K562 (cell line): ENCODE results near the gene NR1H3. TPM values are rescaled to one million over a fixed set of nuclear protein-coding genes. Genes with fewer than 3 reads are reported as not detected.

Experiments
- BRD9 ChIP-seq: fragments of 450-650 bp; IDR thresholded peaks from 2 replicates; pipeline ENCODE4 v1.6.1; 2018; ENCODE audit warnings: low read depth; ENCODE audit not compliant: partially characterized antibody
- COPS2 ChIP-seq: fragments of 450-650 bp; conservative IDR thresholded peaks from 2 replicates; pipeline ENCODE4 v1.6.1; 2016; ENCODE audit warnings: mild to moderate bottlenecking, moderate library complexity
- FOXJ3 ChIP-seq: sonication (generic); formaldehyde crosslinking; IDR thresholded peaks from 2 replicates; pipeline ENCODE4 v1.4.0; 2020; ENCODE audit warnings: mild to moderate bottlenecking, missing genetic modification reagents
- GTF2F1 ChIP-seq: IDR thresholded peaks from 2 replicates; pipeline ENCODE4 v1.6.1; 2011; ENCODE audit warnings: low read depth, low read length, improper control_type of control experiment
- JUN ChIP-seq, 2 experiments: sonication (generic) in 1 of 2; formaldehyde crosslinking in 1 of 2; IDR thresholded peaks; 2 replicates each; pipeline versions ENCODE4 v1.6.1 to v1.8.0; 2012 to 2022; ENCODE audit warnings: borderline replicate concordance in 2 of 2, mild to moderate bottlenecking in 2 of 2, improper control_type of control experiment in 1 of 2, low read depth in 1 of 2, low read length in 1 of 2, missing genetic modification reagents in 1 of 2
- MED1 ChIP-seq: sonication (generic); formaldehyde crosslinking; IDR thresholded peaks from 2 replicates; pipeline ENCODE4 v1.8.1; 2023; ENCODE audit warnings: missing genetic modification reagents, borderline replicate concordance
- MYBL2 ChIP-seq, 2 experiments: fragments of 450-650 bp in 1 of 2; sonication (generic) in 1 of 2; formaldehyde crosslinking in 1 of 2; IDR thresholded peaks; 2 replicates each; pipeline versions ENCODE4 v1.6.1 to v1.8.1; 2017 to 2022; ENCODE audit warnings: borderline replicate concordance in 1 of 2, inconsistent platforms in 1 of 2, low read depth in 1 of 2, mild to moderate bottlenecking in 1 of 2, missing genetic modification reagents in 1 of 2, moderate library complexity in 1 of 2
- PHF20 ChIP-seq: fragments of 450-650 bp; IDR thresholded peaks from 2 replicates; pipeline ENCODE4 v1.6.1; 2018; ENCODE audit not compliant: partially characterized antibody
- SIRT6 ChIP-seq: IDR thresholded peaks from one replicate; pipeline ENCODE4 v1.6.1; 2012; ENCODE audit warnings: low read depth, mild to moderate bottlenecking, control low read depth, inconsistent platforms, low read length, moderate library complexity
- SLC30A9 ChIP-seq: fragments of 250-450 bp; sonication (Bioruptor Pico); IDR thresholded peaks from 2 replicates; pipeline ENCODE4 v1.8.0; 2022; ENCODE audit warnings: mild to moderate bottlenecking, moderate library complexity
- SREBF1 ChIP-seq: fragments of 150-350 bp; IDR thresholded peaks from 2 replicates; pipeline ENCODE4 v1.6.1; 2014; ENCODE audit warnings: antibody characterized with exemption, low read depth, low read length, borderline replicate concordance
- SRSF9 ChIP-seq: fragments of 200-400 bp; formaldehyde crosslinking; IDR thresholded peaks from 2 replicates; pipeline ENCODE4 v1.6.1; 2017; ENCODE audit warnings: low read depth, low read length, borderline replicate concordance
- ZC3H8 ChIP-seq: fragments of 450-650 bp; IDR thresholded peaks from 2 replicates; pipeline ENCODE4 v1.6.1; 2017
- ZNF589 ChIP-seq: fragments of 200-800 bp; sonication (Bioruptor generic); IDR thresholded peaks from 2 replicates; pipeline ENCODE4 v1.6.1; 2016; ENCODE audit warnings: low read depth, missing genetic modification characterization, missing compliant biosample characterization
- ZNF696 ChIP-seq: fragments of 250-450 bp; sonication (Bioruptor Pico); conservative IDR thresholded peaks from 2 replicates; pipeline ENCODE4 v1.4.0; 2020; ENCODE audit warnings: mild to moderate bottlenecking, moderate library complexity
- polyA plus RNA-seq, 8 experiments: library from polyadenylated mRNA; depleted of rRNA in 4 of 8; stranded (reverse) in 5 of 8; unstranded in 3 of 8; fragments of >200 nt; fragmentation: Nextera tagmentation in 2 of 8; fragmentation: Illumina TruSeq in 1 of 8; extraction: Ambion mirVana in 2 of 8; extraction: Trizol in 1 of 8; gene quantifications; 2 replicates each; pipeline versions ENCODE4 v1.2.1 to v1.2.3, GENCODE V29; 2011 to 2014; ENCODE audit warnings: inconsistent platforms in 1 of 8, missing spikeins in 1 of 8
- total RNA-seq, 7 experiments: library from RNA; depleted of rRNA in 6 of 7; stranded (reverse); fragments of >200 nt in 6 of 7; fragmentation: Illumina TruSeq in 2 of 7; extraction: Trizol in 2 of 7; gene quantifications; 2 replicates each; pipeline versions ENCODE4 v1.2.1 to v1.2.3, GENCODE V29; 2011 to 2021; ENCODE audit warnings: low replicate concordance in 1 of 7
- TF ChIP-seq, protein P1 (sequence below): fragments of 450-650 bp; formaldehyde crosslinking; IDR thresholded peaks from 2 replicates; pipeline ENCODE4 v1.4.0; 2020; ENCODE audit warnings: mild to moderate bottlenecking, moderate library complexity
- TF ChIP-seq, protein P2 (sequence below): fragments of 250-450 bp; sonication (Bioruptor Pico); IDR thresholded peaks from 2 replicates; pipeline ENCODE4 v1.8.0; 2022; ENCODE audit warnings: moderate library complexity, mild to moderate bottlenecking, inconsistent platforms
- TF ChIP-seq, protein P3 (sequence below): fragments of 200-800 bp; sonication (Bioruptor generic); IDR thresholded peaks from 2 replicates; pipeline ENCODE4 v1.6.1; 2016; ENCODE audit warnings: missing genetic modification characterization, missing compliant biosample characterization

NR1H3 gene
- total and polyA plus RNA-seq, 9 of the 15 experiments (the other 6 are each of a cell fraction or from before 2014, with no cell fraction given) = 8.2 to 26.0 (median 11.9) TPM

- TF ChIP-seq COPS2 (no peak), SREBF1 (peak; percentile 86; the same call in 1 of the 2 replicates), ZC3H8 (no peak), GTF2F1 (no peak), FOXJ3 (CRISPR knock-in tag) (no peak), SRSF9 (no peak), PHF20 (no peak), ZNF589 (0 out of 2 replicates have a peak, but pooled peaks have one; percentile 14), JUN (IDR thresholded peaks at IDR 0.05; ENCODE audit: borderline replicate concordance, low read depth, low read length) (peak; percentile 31; the same call in 1 of the 2 replicates), JUN (CRISPR knock-in tag; IDR thresholded peaks at IDR 0.05; ENCODE audit: borderline replicate concordance) (no peak; the same call in 1 of the 2 replicates), SLC30A9 (CRISPR knock-in tag) (no peak), MED1 (no peak), BRD9 (no peak), ZNF696 (CRISPR knock-in tag) (no peak), SIRT6 (no peak), MYBL2 (IDR thresholded peaks at IDR 0.05; ENCODE audit: low read depth) (no peak), MYBL2 (CRISPR knock-in tag; IDR thresholded peaks at IDR 0.05; ENCODE audit: borderline replicate concordance) (no peak)
- TF ChIP-seq, protein P1, sequence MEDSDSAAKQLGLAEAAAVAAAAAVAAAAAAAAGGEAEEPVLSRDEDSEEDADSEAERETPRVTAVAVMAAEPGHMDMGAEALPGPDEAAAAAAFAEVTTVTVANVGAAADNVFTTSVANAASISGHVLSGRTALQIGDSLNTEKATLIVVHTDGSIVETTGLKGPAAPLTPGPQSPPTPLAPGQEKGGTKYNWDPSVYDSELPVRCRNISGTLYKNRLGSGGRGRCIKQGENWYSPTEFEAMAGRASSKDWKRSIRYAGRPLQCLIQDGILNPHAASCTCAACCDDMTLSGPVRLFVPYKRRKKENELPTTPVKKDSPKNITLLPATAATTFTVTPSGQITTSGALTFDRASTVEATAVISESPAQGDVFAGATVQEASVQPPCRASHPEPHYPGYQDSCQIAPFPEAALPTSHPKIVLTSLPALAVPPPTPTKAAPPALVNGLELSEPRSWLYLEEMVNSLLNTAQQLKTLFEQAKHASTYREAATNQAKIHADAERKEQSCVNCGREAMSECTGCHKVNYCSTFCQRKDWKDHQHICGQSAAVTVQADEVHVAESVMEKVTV = no peak; the same call in 1 of the 2 replicates
- TF ChIP-seq, protein P2, sequence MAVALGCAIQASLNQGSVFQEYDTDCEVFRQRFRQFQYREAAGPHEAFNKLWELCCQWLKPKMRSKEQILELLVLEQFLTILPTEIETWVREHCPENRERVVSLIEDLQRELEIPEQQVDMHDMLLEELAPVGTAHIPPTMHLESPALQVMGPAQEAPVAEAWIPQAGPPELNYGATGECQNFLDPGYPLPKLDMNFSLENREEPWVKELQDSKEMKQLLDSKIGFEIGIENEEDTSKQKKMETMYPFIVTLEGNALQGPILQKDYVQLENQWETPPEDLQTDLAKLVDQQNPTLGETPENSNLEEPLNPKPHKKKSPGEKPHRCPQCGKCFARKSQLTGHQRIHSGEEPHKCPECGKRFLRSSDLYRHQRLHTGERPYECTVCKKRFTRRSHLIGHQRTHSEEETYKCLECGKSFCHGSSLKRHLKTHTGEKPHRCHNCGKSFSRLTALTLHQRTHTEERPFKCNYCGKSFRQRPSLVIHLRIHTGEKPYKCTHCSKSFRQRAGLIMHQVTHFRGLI (CRISPR knock-in tag) = 0 out of 2 replicates have a peak, but pooled peaks have one; percentile 22
- TF ChIP-seq, protein P3, sequence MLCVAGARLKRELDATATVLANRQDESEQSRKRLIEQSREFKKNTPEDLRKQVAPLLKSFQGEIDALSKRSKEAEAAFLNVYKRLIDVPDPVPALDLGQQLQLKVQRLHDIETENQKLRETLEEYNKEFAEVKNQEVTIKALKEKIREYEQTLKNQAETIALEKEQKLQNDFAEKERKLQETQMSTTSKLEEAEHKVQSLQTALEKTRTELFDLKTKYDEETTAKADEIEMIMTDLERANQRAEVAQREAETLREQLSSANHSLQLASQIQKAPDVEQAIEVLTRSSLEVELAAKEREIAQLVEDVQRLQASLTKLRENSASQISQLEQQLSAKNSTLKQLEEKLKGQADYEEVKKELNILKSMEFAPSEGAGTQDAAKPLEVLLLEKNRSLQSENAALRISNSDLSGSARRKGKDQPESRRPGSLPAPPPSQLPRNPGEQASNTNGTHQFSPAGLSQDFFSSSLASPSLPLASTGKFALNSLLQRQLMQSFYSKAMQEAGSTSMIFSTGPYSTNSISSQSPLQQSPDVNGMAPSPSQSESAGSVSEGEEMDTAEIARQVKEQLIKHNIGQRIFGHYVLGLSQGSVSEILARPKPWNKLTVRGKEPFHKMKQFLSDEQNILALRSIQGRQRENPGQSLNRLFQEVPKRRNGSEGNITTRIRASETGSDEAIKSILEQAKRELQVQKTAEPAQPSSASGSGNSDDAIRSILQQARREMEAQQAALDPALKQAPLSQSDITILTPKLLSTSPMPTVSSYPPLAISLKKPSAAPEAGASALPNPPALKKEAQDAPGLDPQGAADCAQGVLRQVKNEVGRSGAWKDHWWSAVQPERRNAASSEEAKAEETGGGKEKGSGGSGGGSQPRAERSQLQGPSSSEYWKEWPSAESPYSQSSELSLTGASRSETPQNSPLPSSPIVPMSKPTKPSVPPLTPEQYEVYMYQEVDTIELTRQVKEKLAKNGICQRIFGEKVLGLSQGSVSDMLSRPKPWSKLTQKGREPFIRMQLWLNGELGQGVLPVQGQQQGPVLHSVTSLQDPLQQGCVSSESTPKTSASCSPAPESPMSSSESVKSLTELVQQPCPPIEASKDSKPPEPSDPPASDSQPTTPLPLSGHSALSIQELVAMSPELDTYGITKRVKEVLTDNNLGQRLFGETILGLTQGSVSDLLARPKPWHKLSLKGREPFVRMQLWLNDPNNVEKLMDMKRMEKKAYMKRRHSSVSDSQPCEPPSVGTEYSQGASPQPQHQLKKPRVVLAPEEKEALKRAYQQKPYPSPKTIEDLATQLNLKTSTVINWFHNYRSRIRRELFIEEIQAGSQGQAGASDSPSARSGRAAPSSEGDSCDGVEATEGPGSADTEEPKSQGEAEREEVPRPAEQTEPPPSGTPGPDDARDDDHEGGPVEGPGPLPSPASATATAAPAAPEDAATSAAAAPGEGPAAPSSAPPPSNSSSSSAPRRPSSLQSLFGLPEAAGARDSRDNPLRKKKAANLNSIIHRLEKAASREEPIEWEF (CRISPR knock-in tag) = no peak
These were observed 11.4 kb downstream of the NR1H3 start (continued) for GRCh38 chr11:47269002-47269828.
